ENCODE results near the gene MAPK1. TPM values are rescaled to one million over a fixed set of nuclear protein-coding genes. Genes with fewer than 3 reads are reported as not detected.
"Not testable (repeated sequence)": the region's sequence is repeated elsewhere in the genome, so short reads cannot be mapped to it uniquely, and the experiment has no call there.

MAPK1 gene
- polyA plus RNA-seq, 4 donors = 106 to 146 (median 124) TPM

DNA sequence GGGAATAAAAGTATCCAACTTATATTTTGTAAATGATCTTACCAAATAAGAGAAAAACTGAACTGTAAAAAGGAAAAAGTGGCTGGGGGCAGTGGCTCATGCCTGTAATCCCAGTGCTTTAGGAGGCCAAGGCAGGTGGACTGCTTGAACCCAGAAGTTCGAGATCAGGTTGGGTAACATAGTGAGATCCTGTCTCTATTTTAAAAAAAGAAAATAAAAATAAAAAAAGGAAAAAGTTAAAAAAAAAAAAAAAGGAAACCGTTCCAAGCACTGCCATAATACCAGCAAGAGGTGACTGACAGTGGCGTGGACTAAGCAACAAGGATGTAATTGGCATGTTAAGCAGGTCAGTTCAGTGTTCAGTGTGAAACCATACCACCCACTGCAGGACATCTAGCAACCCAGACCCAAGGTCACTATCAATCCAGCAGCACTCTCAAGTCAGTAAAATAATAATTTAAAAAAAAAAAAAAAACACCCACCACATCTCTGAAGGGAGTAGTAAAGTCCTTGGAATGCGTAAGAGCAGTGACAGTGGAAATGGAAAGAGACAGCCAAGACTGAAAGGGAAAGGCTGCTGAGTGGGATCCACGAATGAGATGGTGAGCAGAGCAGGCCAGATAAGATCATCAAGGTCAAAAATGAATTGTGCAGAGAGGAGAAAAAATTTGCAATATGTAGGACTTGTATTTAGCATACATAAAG is 43.6 kb downstream of the MAPK1 start:
- no peak for DNase-seq (ENCODE audit: low read depth in 4 of 4, low spot score in 3 of 4)

GRCh38 chr22:21819183-21819770 is 48.2 kb downstream of the MAPK1 start:
- DNase-seq (ENCODE audit: low read depth in 4 of 4, low spot score in 3 of 4) = no peak

DNA sequence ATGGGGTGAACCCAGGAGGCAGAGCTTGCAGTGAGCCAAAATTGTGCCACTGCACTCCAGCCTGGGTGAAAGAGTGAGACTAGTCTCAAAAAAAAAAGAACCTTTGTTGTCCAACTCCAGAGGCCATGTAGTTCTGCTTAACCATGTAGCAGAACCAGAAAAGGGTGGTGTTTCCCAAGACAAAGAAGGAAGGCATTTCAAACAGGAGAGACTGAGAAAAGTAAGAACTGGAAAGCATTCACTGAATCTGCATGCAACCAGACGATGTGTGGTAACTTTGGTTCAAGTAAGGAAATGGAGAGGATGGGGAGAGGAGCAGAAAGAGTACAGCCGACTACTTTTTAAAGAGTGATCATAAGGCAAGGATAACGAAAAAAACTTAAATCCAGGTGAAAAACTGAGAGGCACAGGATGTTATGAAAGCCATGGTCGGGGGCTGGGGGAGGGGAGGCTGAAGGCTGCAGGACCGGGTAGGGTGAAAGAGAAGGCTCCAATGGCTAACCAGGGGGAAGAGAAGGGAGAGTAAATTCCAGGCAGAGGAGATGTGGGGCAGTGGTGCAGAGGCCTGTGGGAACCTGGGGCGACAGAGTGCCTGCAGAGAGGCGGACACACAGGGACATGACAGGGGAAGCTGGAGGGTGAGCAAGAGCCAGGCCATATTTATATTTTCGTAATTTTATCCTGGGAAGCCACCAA is 48.8 kb downstream of the MAPK1 start:
- no peak for DNase-seq (ENCODE audit: low read depth in 4 of 4, low spot score in 3 of 4)

DNA sequence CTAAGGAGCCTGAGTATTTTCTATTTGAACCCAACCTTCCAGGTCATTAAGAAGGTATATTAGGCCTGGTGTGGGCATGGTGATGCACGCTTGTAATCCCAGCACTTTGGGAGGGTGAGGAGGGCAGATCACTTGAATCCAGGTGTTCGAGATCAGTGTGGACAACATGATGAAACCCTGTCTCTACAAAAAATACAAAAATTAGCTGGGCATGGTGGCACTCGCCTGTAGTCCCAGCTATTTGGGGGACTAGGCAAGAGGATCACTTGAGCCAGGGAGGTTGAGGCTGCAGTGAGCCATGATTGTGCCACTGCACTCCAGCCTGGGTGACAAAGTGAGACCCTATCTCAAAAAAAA is 50.0 kb downstream of the MAPK1 start:
- not testable (repeated sequence) for DNase-seq (ENCODE audit: low read depth in 4 of 4, low spot score in 3 of 4)

DNA sequence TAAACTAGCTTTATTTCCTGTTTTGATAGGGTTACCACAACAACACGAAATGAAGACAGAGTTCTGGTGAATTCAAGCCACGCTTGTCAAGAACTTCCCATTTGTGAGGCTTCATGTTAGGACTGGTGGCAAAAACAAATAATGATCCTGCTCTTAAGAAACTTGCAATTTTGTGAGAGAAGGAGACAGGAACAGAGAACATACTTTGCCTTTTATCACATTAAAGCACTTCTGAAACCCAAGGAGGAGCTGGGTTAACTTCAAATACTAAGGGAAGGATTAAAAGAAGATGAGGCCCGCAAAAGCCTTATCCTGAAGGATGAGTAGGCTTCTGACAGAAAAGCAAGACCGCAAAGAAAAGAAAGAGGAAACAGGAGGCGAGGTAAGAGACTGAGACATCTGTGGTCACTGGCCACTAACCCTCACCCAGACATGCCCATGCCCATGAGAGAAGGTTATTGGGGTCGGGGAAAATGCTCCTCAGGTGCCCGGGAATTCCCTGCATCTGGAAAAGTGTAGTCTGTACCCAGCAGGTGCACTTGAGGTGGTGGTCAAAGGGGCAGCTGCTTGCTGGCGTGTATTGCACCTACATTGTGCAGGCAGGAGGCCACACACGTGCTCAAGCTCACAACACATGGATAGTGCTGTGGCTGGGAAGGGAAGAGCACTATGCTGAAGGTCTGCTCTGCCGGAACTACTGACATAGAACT is 50.5 kb downstream of the MAPK1 start:
- DNase-seq (ENCODE audit: low read depth in 4 of 4, low spot score in 3 of 4) = peak; percentile 22 to 71 (median 62)

- DNase-seq (ENCODE audit: low read depth in 4 of 4, low spot score in 3 of 4) = no peak
Observed at GRCh38 chr22:21816472-21816786, 51.0 kb downstream of the MAPK1 start.

DNA sequence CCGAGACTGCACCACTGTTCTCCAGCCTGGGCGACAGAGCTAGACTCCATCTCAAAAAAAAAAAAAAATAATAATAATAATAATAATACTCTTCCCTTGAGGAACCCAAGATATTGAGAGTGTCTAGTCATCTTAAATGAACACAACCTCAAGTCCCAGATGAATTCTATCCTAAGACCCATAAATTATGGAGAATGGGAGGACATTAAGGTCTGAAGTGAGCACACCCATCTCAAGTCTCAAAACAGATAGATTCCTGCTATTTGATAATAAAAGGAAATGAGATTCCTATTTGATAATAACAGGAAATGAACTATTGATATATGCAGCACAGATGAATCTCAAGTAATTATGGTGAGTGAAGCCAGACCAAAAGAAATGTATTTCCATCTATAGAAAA is 51.5 kb downstream of the MAPK1 start:
- no peak for DNase-seq (ENCODE audit: low read depth in 4 of 4, low spot score in 3 of 4)

GRCh38 chr22:21815357-21815756 is 52.1 kb downstream of the MAPK1 start:
- no peak for DNase-seq (ENCODE audit: low read depth in 4 of 4, low spot score in 3 of 4)

- DNase-seq (ENCODE audit: low read depth in 4 of 4, low spot score in 3 of 4) = no peak
Observed at GRCh38 chr22:21811982-21812381, 55.5 kb downstream of the MAPK1 start.

DNA sequence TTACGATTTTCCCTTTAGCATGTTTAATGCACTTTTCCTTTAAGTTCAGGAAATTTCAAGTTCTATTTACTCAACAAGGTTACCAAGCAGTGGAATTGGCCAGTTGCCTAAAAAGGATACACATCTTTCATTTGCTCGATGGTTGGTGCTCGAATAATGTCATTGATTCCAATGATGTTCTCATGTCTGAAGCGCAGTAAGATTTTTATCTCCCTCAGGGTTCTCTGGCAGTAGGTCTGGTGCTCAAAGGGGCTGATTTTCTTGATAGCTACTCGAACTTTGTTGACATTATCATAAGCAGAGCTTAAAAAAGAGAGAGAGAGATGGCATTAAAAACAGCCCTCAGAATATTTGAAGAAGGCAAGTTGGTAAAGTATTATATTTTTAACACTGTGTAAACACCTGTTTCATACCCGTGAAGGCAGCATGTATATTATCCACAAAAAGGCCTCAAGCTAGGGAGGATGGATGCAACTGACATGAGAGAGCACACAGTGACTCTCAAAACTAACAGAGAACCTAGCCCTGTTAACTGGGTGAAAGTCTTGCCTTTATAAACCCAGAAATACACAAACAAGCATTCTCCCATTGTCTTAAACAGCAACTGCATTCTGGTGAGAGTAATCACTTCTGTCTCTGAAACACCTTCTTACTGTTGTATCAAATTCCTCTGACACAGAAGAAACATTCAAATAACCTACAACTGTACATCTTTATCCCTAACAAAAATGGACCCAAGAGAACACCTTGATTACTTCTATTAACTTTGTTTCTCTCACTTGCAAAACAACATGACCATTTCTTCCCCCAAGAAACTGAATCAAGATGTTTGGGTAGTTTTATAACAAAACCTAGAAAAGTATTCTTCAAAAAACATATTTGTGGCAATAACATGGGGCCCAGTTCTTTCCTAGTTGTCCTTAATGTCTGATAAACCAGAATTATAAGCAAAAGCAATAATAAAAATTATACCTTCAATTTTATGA is 59.6 kb downstream of the MAPK1 start:
- DNase-seq (ENCODE audit: low read depth in 4 of 4, low spot score in 3 of 4) = no peak

DNA sequence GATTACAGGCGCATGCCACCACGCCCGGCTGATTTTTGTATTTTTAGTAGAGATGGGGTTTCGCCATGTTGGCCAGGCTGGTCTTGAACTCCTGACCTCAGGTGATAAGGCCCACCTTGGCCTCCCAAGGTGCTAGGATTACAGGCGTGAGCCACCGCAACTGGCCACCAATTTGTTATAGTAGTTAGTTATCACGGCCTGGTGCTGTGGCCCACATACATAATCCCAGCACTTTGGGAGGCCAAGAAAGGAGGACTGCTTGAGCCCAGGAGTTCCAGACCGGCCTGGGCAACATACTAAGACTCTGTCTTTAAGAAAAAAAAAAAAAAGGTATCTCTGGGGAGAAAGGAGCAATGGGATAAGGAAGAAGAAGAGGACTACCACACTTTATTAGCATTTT is 62.1 kb downstream of the MAPK1 start:
- not testable (repeated sequence) for DNase-seq (ENCODE audit: low read depth in 4 of 4, low spot score in 3 of 4)

GRCh38 chr22:21803811-21804249 is 63.6 kb downstream of the MAPK1 start:
- DNase-seq (ENCODE audit: low read depth in 4 of 4, low spot score in 3 of 4) = no peak

- DNase-seq (ENCODE audit: low read depth in 4 of 4, low spot score in 3 of 4) = no peak
Observed at GRCh38 chr22:21802673-21803072, 64.8 kb downstream of the MAPK1 start.

DNA sequence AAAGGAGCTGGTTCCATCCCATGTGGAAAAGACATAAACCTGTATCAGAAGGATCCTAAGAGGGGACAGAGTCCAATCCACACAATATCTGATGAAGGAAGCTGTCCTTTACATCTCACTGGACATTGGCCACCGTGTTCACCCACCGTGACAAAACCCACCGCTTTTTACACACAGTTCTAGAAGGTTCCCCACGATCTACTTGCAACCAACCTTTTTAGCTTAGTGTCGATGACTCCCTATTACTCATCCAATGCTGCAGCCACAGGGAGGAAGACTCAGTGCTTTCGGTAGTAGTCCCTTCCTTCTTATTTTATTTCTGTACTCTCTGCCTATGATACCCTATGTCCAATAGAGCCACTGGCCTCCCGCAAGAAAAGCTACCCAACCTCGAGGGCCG is 65.4 kb downstream of the MAPK1 start:
- no peak for DNase-seq (ENCODE audit: low read depth in 4 of 4, low spot score in 3 of 4)

DNA sequence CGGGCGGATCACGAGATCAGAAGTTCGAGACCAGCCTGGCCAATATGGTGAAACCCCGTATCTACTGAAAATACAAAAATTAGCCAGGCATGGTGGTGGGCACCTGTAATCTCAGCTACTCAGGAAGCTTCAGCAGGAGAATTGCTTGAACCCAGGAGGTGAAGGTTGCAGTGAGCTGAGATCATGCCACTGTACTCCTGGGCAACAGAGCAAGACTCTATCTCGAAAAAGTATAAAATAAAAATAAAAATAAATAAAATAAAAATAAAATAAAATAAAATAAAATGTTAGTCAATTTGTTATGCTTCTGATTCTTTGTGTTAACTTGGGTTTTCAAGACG is 66.2 kb downstream of the MAPK1 start:
- not testable (repeated sequence) for DNase-seq (ENCODE audit: low read depth in 4 of 4, low spot score in 3 of 4)

- no peak for DNase-seq (ENCODE audit: low read depth in 4 of 4, low spot score in 3 of 4)
Observed at GRCh38 chr22:21800552-21801303, 66.7 kb downstream of the MAPK1 start.

DNA sequence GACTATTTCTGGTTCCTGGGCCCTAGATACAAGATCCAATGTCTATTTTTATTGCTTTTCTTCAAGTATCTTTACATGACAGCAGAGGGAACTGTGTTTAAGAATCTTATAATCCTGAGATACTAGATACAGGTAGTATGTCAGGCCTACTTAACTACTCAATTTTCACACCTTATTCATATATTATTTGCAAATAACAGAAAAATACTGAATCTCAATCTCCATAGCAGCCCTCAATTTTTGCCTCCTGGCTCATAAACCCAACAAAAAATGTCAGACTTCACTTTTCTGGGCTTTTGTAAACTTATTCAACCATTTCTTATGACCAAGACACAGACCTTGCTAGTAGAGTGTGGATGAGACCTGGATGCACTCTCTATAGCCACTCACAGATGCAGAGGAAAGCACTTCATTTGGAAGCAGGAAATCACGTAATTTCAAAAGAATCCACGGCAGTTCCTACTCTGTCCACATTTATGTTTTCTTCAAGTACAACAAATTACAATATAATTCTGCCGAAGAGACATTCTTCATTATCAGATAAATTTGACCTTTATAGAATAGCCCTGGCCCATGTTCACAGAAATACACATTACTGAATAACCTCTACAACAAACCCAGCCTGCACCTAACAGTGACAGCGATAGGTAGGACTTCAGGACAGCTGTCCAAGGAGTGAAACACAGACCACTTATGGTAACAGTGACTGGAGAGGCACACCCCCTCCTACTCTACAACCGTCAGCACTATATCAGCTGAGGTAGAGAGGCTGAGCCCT is 69.8 kb downstream of the MAPK1 start:
- no peak for DNase-seq (ENCODE audit: low read depth in 4 of 4, low spot score in 3 of 4)

DNA sequence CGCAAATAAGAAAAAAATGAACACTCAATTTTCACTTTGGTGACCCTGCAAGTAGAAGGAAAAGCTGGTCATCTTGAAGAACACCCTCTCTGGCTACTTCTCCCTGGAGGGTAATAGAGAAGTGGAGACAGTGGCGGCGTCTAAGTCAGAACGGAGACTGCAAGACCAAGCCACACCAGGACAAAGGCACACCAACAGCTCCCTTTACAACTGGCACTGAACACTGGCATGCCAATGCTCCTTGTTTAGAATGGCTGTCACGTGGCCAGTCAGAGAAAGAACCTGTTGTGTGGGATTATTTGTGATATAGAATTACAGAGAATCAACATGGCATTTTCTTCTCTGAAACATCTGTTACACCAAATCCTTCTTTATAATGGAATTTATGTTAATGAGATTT is 70.6 kb downstream of the MAPK1 start:
- DNase-seq (ENCODE audit: low read depth in 4 of 4, low spot score in 3 of 4) = no peak

- DNase-seq (ENCODE audit: low read depth in 4 of 4, low spot score in 3 of 4) = no peak
Observed at GRCh38 chr22:21796231-21796630, 71.2 kb downstream of the MAPK1 start.

All from left renal pelvis (tissue), 4 donors.